ENCODE results near the gene NMT2. TPM values are rescaled to one million over a fixed set of nuclear protein-coding genes. Genes with fewer than 3 reads are reported as not detected.

The NMT2 gene
- polyA plus RNA-seq, 1 donor from 2014 or later, result 24.6 TPM

GRCh38 chr10:15150563-15150962, 17.9 kb downstream of the NMT2 start:
- H2AFZ ChIP-seq (ENCODE audit: low read depth, low read length), result no peak overlapping the region
- H3K27ac ChIP-seq (ENCODE audit: low read length), result no peak overlapping the region
- H3K4me2 ChIP-seq (ENCODE audit: low read length), result no peak overlapping the region
- H3K9me2 ChIP-seq (ENCODE audit: insufficient read depth, low read length), result no peaks in the 10 kb centered on the region
- H3K36me3 ChIP-seq (ENCODE audit: insufficient read depth, low read length), result no peaks in the 10 kb centered on the region
- H3K79me2 ChIP-seq (replicated peaks; ENCODE audit: insufficient read depth, low read length), result no peaks in the 10 kb centered on the region
- no peaks in the 10 kb centered on the region for H3F3A ChIP-seq (ENCODE audit: insufficient read depth, low read length, poor library complexity, severe bottlenecking)
- no peaks in the 10 kb centered on the region for H3K27me3 ChIP-seq (ENCODE audit: insufficient read depth, low read depth, low read length)
- peaks cover under 1% of the 10 kb centered on the region for H3K9me3 ChIP-seq (ENCODE audit: low read length)
- H3K9ac ChIP-seq (ENCODE audit: low read length), result no peak overlapping the region
- TF ChIP-seq REST (IDR thresholded peaks at IDR 0.05; ENCODE audit: borderline replicate concordance) (no peak), POLR2AphosphoS5 (IDR thresholded peaks at IDR 0.05) (no peak), SMC3 (conservative IDR thresholded peaks at IDR 0.05; ENCODE audit: poor library complexity) (no peak), EZH2 (IDR thresholded peaks at IDR 0.05; ENCODE audit: borderline replicate concordance, insufficient read depth, low read length, poor library complexity, severe bottlenecking) (no peak), MXI1 (conservative IDR thresholded peaks at IDR 0.05; ENCODE audit: poor library complexity, severe bottlenecking) (no peak), RAD21 (conservative IDR thresholded peaks at IDR 0.05) (no peak), CTCF (IDR thresholded peaks at IDR 0.05; ENCODE audit: poor library complexity, severe bottlenecking) (no peak), EP300 (conservative IDR thresholded peaks at IDR 0.05; ENCODE audit: poor library complexity, severe bottlenecking) (no peak), TAF1 (IDR thresholded peaks at IDR 0.05; ENCODE audit: low read depth) (no peak)
- no peaks in the 10 kb centered on the region for H4K20me1 ChIP-seq (ENCODE audit: insufficient read depth)
- no peak overlapping the region for H3K4me3 ChIP-seq (ENCODE audit: low read length)

- Histone ChIP-seq H4K20me1 (ENCODE audit: insufficient read depth) (no peaks in the 10 kb centered on the region), H3K4me3 (ENCODE audit: low read length) (no peak overlapping the region), H3K27ac (ENCODE audit: low read length) (no peak overlapping the region), H2AFZ (ENCODE audit: low read depth, low read length) (no peak overlapping the region), H3K27me3 (ENCODE audit: insufficient read depth, low read depth, low read length) (no peaks in the 10 kb centered on the region), H3K36me3 (ENCODE audit: insufficient read depth, low read length) (no peaks in the 10 kb centered on the region), H3K9me2 (ENCODE audit: insufficient read depth, low read length) (no peaks in the 10 kb centered on the region), H3K9ac (ENCODE audit: low read length) (no peak overlapping the region), H3K79me2 (replicated peaks; ENCODE audit: insufficient read depth, low read length) (no peaks in the 10 kb centered on the region), H3K9me3 (ENCODE audit: low read length) (no peaks in the 10 kb centered on the region), H3K4me2 (ENCODE audit: low read length) (no peak overlapping the region), H3F3A (ENCODE audit: insufficient read depth, low read length, poor library complexity, severe bottlenecking) (no peaks in the 10 kb centered on the region)
- TF ChIP-seq TAF1 (IDR thresholded peaks at IDR 0.05; ENCODE audit: low read depth), result no peak
- no peak for TF ChIP-seq CTCF (IDR thresholded peaks at IDR 0.05; ENCODE audit: poor library complexity, severe bottlenecking)
- TF ChIP-seq REST (IDR thresholded peaks at IDR 0.05; ENCODE audit: borderline replicate concordance), result no peak
- no peak for TF ChIP-seq RAD21 (conservative IDR thresholded peaks at IDR 0.05)
- TF ChIP-seq MXI1 (conservative IDR thresholded peaks at IDR 0.05; ENCODE audit: poor library complexity, severe bottlenecking), result no peak
- TF ChIP-seq POLR2AphosphoS5 (IDR thresholded peaks at IDR 0.05), result no peak
Measured at GRCh38 chr10:15149042-15149771, 19.3 kb downstream of the NMT2 start.
